Tibial artery (tissue), 4 donors: Measurements from ENCODE around the gene STAT5A.

Source experiments
- DNase-seq, 2 donors: peaks; one replicate each; pipeline ENCODE4 v3.0.0-alpha.2; 2019
- H3K27ac ChIP-seq, 2 donors: fragments of 200-600 bp; sonication (generic) in 1 of 2; 1 replicate in 1 of 2; 2 replicates in 1 of 2; pipeline ENCODE4 v1.5.1; 2018 to 2019; ENCODE audit warnings: mild to moderate bottlenecking in 1 of 2
- H3K27me3 ChIP-seq, 2 donors: fragments of 200-600 bp; sonication (generic) in 1 of 2; one replicate each; pipeline versions ENCODE4 v1.5.1 to v1.6.0; 2016 to 2019
- H3K36me3 ChIP-seq, 3 donors: fragments of 200-600 bp; sonication (generic) in 2 of 3; one replicate each; pipeline ENCODE4 v1.5.1; 2016 to 2019; ENCODE audit warnings: mild to moderate bottlenecking in 2 of 3
- H3K4me1 ChIP-seq, 4 donors: fragments of 200-600 bp; sonication (generic) in 2 of 4; 1 replicate in 3 of 4; 2 replicates in 1 of 4; pipeline ENCODE4 v1.5.1; 2016 to 2019
- H3K4me3 ChIP-seq, 2 donors: fragments of 200-600 bp; sonication (generic) in 1 of 2; 1 replicate in 1 of 2; 2 replicates in 1 of 2; pipeline ENCODE4 v1.5.1; 2018 to 2019; ENCODE audit warnings: mild to moderate bottlenecking in 2 of 2
- H3K9me3 ChIP-seq, 3 donors: fragments of 200-600 bp; sonication (generic) in 1 of 3; one replicate each; pipeline ENCODE4 v1.5.1; 2016 to 2019
- CTCF ChIP-seq, 2 experiments: fragments of 200-600 bp in 1 of 2; fragments of 450-650 bp in 1 of 2; IDR thresholded peaks; one replicate each; pipeline ENCODE4 v1.5.1; 2017 to 2019; ENCODE audit warnings: antibody characterized with exemption in 2 of 2, mild to moderate bottlenecking in 1 of 2, moderate library complexity in 1 of 2
- intact Hi-C: fragments of 100-400 bp; cut with DNase I; formaldehyde crosslinking; loops from one replicate; pipeline ENCODE4 v1.15.0; 2023; ENCODE audit warnings: low total_unique reads

Gene STAT5A

DNA sequence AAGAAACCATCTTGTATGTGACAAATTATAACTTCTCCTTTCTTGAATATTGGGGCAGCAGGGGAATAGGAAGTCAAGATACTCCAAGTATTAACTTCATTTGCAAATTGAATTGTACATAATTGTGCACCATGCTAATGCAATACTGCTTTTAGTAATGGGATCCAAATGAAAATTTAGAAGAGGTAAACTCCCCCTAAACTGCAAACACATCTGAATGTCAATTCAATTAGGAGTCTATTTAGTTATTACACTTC lies 16.6 kb upstream of the STAT5A start:
- no peak for TF ChIP-seq CTCF (IDR thresholded peaks at IDR 0.05)
- Histone ChIP-seq H3K9me3 (no peaks in the 10 kb centered on the region), H3K4me3 (no peak overlapping the region), H3K36me3 (no peaks in the 10 kb centered on the region), H3K27ac (no peak overlapping the region), H3K27me3 (no peaks in the 10 kb centered on the region), H3K4me1 (peaks cover 0 to 37% (median 6%) of the 10 kb centered on the region in 4 donors)
- intact Hi-C loops: no loop called here
- DNase-seq: no peak

GRCh38 chr17:42272162-42272907 lies 16.0 kb upstream of the STAT5A start:
- intact Hi-C loops: no loop called here
- no peaks in the 10 kb centered on the region for H3K36me3 ChIP-seq
- no peak overlapping the region for H3K27ac ChIP-seq
- H3K9me3 ChIP-seq: no peaks in the 10 kb centered on the region
- no peak overlapping the region for H3K4me3 ChIP-seq
- DNase-seq: no peak
- no peak for TF ChIP-seq CTCF (IDR thresholded peaks at IDR 0.05)
- H3K27me3 ChIP-seq: no peaks in the 10 kb centered on the region
- H3K4me1 ChIP-seq: peaks cover 0 to 43% (median 10%) of the 10 kb centered on the region in 4 donors

- H3K9me3 ChIP-seq: no peaks in the 10 kb centered on the region
- intact Hi-C loops: no loop called here
- no peak for TF ChIP-seq CTCF (IDR thresholded peaks at IDR 0.05)
- no peak overlapping the region for H3K27ac ChIP-seq
- H3K4me1 ChIP-seq: peaks cover 0 to 46% (median 10%) of the 10 kb centered on the region in 4 donors
- H3K27me3 ChIP-seq: no peaks in the 10 kb centered on the region
- no peak for DNase-seq
- H3K36me3 ChIP-seq: no peaks in the 10 kb centered on the region
- no peak overlapping the region for H3K4me3 ChIP-seq
Measured at GRCh38 chr17:42273474-42274252, 14.6 kb upstream of the STAT5A start.

DNA sequence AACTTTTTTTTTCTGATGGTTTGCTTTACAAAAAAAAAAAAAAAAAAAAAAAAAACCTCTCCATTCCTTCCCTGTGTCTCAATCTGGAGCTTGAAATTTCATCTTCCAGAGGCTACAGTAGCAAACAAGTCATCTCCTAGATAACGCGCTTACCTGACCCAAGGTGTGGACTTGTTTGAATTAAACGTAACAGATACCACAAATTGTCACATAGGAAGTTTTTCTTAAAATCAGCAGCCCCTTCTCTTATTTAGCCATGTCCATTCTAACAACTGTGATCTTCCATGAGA lies 14.1 kb upstream of the STAT5A start:
- Histone ChIP-seq H3K4me3 (no peak overlapping the region), H3K4me1 (peaks cover 0 to 46% (median 10%) of the 10 kb centered on the region in 4 donors), H3K9me3 (no peaks in the 10 kb centered on the region), H3K36me3 (no peaks in the 10 kb centered on the region), H3K27me3 (no peaks in the 10 kb centered on the region), H3K27ac (no peak overlapping the region)
- TF ChIP-seq CTCF (IDR thresholded peaks at IDR 0.05): no peak
- no peak for DNase-seq
- intact Hi-C loops: no loop called here

GRCh38 chr17:42274812-42275526 lies 13.3 kb upstream of the STAT5A start:
- Histone ChIP-seq H3K4me1 (peaks cover 0 to 44% (median 10%) of the 10 kb centered on the region in 4 donors), H3K4me3 (peak overlapping the region; percentile 77 to 94), H3K27ac (peak overlapping the region; percentile 90 to 96), H3K27me3 (no peaks in the 10 kb centered on the region), H3K36me3 (no peaks in the 10 kb centered on the region), H3K9me3 (no peaks in the 10 kb centered on the region)
- TF ChIP-seq CTCF (IDR thresholded peaks at IDR 0.05): no peak
- intact Hi-C loops: no loop called here
- DNase-seq: no peak
